Mononuclear cell (primary cell): ENCODE results near the gene SUMO2. TPM values are rescaled to one million over a fixed set of nuclear protein-coding genes. Genes with fewer than 3 reads are reported as not detected.
A peak's percentile ranks its signal among the peaks of the same experiment; 100 is the strongest.
"Not testable (repeated sequence)": the region's sequence is repeated elsewhere in the genome, so short reads cannot be mapped to it uniquely, and the experiment has no call there.

Experiments used
- H3K27me3 ChIP-seq: 2 replicates; pipeline ENCODE4 v1.6.0; 2011; ENCODE audit warnings: low read length, control low read depth; ENCODE audit not compliant: insufficient read depth
- H3K4me1 ChIP-seq: 2 replicates; pipeline ENCODE4 v1.5.1; 2011; ENCODE audit warnings: mild to moderate bottlenecking, low read length, control low read depth; ENCODE audit not compliant: insufficient read depth
- H3K4me3 ChIP-seq: 2 replicates; pipeline ENCODE4 v1.5.1; 2011; ENCODE audit warnings: mild to moderate bottlenecking, low read length, moderate library complexity
- H3K9me3 ChIP-seq: 2 replicates; pipeline ENCODE4 v1.5.1; 2011; ENCODE audit warnings: low read depth, mild to moderate bottlenecking, control low read depth, low read length
- total RNA-seq: library from RNA; depleted of rRNA; stranded (reverse); fragments of >200 nt; gene quantifications from one replicate; pipeline ENCODE4 v1.2.3, GENCODE V29; 2012

Gene SUMO2
- total RNA-seq, 1 donor: 64.4 TPM

- H3K9me3 ChIP-seq: no peaks in the 10 kb centered on the region
- H3K27me3 ChIP-seq: no peaks in the 10 kb centered on the region
- peaks cover 15% of the 10 kb centered on the region for H3K4me1 ChIP-seq
- H3K4me3 ChIP-seq: no peak overlapping the region
Measured at GRCh38 chr17:75138519-75138918, 44.2 kb downstream of the SUMO2 start.

GRCh38 chr17:75137762-75138161 lies 45.0 kb downstream of the SUMO2 start:
- not testable (repeated sequence) for H3K27me3 ChIP-seq, H3K4me3 ChIP-seq, H3K9me3 ChIP-seq
- peaks cover 15% of the 10 kb centered on the region for H3K4me1 ChIP-seq

- Histone ChIP-seq H3K4me1 (peaks cover 18% of the 10 kb centered on the region), H3K27me3 (no peaks in the 10 kb centered on the region), H3K4me3 (no peak overlapping the region), H3K9me3 (no peaks in the 10 kb centered on the region)
Measured at GRCh38 chr17:75135946-75136345, 46.8 kb downstream of the SUMO2 start.

GRCh38 chr17:75135452-75135851 lies 47.3 kb downstream of the SUMO2 start:
- Histone ChIP-seq H3K9me3 (no peaks in the 10 kb centered on the region), H3K27me3 (no peaks in the 10 kb centered on the region), H3K4me1 (peaks cover 16% of the 10 kb centered on the region), H3K4me3 (no peak overlapping the region)

GRCh38 chr17:75133607-75134347 lies 49.0 kb downstream of the SUMO2 start:
- H3K4me1 ChIP-seq: peaks cover 17% of the 10 kb centered on the region
- H3K9me3 ChIP-seq, H3K27me3 ChIP-seq, H3K4me3 ChIP-seq: not testable (repeated sequence)

- Histone ChIP-seq H3K27me3 (no peaks in the 10 kb centered on the region), H3K9me3 (no peaks in the 10 kb centered on the region), H3K4me3 (no peak overlapping the region), H3K4me1 (peaks cover 17% of the 10 kb centered on the region)
Measured at GRCh38 chr17:75133001-75133400, 49.8 kb downstream of the SUMO2 start.

- H3K9me3 ChIP-seq, H3K27me3 ChIP-seq: not testable (repeated sequence)
- Histone ChIP-seq H3K4me1 (peaks cover 17% of the 10 kb centered on the region), H3K4me3 (peak overlapping the region; percentile 70)
Measured at GRCh38 chr17:75132018-75133000, 50.5 kb downstream of the SUMO2 start.

GRCh38 chr17:75131278-75132017 lies 51.3 kb downstream of the SUMO2 start, which contains the start of gene NT5C:
Gene NT5C (minus strand): TSS chr17:75131742. CDS start chr17:75131707, 35 bp downstream.
- Histone ChIP-seq H3K4me3 (peak within 1 kb of the TSS; percentile 70), H3K27me3 (no peaks in the 10 kb centered on the region), H3K4me1 (peaks cover 20% of the 10 kb centered on the region), H3K9me3 (no peaks in the 10 kb centered on the region)

- Histone ChIP-seq H3K27me3 (no peaks in the 10 kb centered on the region), H3K4me1 (peaks cover 27% of the 10 kb centered on the region), H3K4me3 (peak overlapping the region; percentile 70), H3K9me3 (no peaks in the 10 kb centered on the region)
Measured at GRCh38 chr17:75130632-75131277, 52.0 kb downstream of the SUMO2 start.

GRCh38 chr17:75130059-75130631 lies 52.6 kb downstream of the SUMO2 start:
- Histone ChIP-seq H3K4me3 (no peak overlapping the region), H3K4me1 (peaks cover 33% of the 10 kb centered on the region), H3K9me3 (no peaks in the 10 kb centered on the region), H3K27me3 (no peaks in the 10 kb centered on the region)

GRCh38 chr17:75129576-75129975 lies 53.2 kb downstream of the SUMO2 start:
- no peaks in the 10 kb centered on the region for H3K9me3 ChIP-seq
- H3K4me3 ChIP-seq: no peak overlapping the region
- H3K27me3 ChIP-seq: no peaks in the 10 kb centered on the region
- H3K4me1 ChIP-seq: peaks cover 39% of the 10 kb centered on the region

GRCh38 chr17:75128694-75129505 lies 53.9 kb downstream of the SUMO2 start:
- H3K9me3 ChIP-seq: no peaks in the 10 kb centered on the region
- H3K4me1 ChIP-seq: peaks cover 46% of the 10 kb centered on the region
- H3K27me3 ChIP-seq: no peaks in the 10 kb centered on the region
- H3K4me3 ChIP-seq: no peak overlapping the region

GRCh38 chr17:75127936-75128335 lies 54.8 kb downstream of the SUMO2 start:
- peaks cover 50% of the 10 kb centered on the region for H3K4me1 ChIP-seq
- H3K4me3 ChIP-seq, H3K9me3 ChIP-seq, H3K27me3 ChIP-seq: not testable (repeated sequence)
